HL-60 (cell line): Measurements from ENCODE around the gene MAU2.

Experiments
- GABPA ChIP-seq: IDR thresholded peaks from 2 replicates; pipeline ENCODE4 v1.6.1; 2012; ENCODE audit warnings: low read depth
- TF ChIP-seq, protein P1 (sequence below): IDR thresholded peaks from one replicate; pipeline ENCODE4 v1.5.1; 2011; ENCODE audit warnings: low read length, control low read depth, inconsistent platforms; ENCODE audit not compliant: insufficient read depth
- TF ChIP-seq, protein P2 (sequence below): IDR thresholded peaks from 2 replicates; pipeline ENCODE4 v1.6.1; 2012; ENCODE audit warnings: low read depth; ENCODE audit not compliant: insufficient replicate concordance

DNA sequence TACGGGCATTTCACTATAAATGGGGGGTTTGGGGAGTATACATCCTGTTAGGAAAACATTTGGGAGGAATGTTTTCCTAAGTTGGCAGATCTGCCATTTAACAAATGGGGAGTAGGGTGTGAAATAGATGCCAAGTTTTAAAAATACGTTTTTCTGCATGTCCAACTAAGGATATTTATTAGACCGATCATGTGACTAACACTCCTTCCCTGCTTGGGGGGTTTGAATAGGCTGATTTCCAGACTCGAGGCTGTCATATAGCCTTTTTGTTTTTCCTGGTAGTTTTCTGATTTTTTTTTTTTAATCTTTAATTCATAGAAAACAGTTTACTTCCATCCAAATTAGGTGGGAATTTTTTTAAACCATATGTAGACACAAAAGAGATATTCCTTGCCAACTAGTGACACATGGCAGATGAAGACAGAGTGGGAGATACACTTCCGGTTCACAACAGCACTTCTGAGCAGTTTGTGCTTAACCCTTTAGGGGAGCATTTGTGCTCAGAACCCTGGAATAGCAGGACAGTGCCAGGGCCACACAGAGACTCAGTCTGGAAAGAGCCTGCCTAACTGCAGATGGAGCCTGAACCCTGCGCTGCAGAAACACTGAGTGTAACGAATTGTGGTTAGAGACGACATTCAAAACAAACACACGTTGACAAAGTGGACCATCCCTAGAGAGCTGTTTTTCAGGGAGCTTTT lies 79.3 kb downstream of the MAU2 start:
- no peak for TF ChIP-seq GABPA
- TF ChIP-seq, protein P1, sequence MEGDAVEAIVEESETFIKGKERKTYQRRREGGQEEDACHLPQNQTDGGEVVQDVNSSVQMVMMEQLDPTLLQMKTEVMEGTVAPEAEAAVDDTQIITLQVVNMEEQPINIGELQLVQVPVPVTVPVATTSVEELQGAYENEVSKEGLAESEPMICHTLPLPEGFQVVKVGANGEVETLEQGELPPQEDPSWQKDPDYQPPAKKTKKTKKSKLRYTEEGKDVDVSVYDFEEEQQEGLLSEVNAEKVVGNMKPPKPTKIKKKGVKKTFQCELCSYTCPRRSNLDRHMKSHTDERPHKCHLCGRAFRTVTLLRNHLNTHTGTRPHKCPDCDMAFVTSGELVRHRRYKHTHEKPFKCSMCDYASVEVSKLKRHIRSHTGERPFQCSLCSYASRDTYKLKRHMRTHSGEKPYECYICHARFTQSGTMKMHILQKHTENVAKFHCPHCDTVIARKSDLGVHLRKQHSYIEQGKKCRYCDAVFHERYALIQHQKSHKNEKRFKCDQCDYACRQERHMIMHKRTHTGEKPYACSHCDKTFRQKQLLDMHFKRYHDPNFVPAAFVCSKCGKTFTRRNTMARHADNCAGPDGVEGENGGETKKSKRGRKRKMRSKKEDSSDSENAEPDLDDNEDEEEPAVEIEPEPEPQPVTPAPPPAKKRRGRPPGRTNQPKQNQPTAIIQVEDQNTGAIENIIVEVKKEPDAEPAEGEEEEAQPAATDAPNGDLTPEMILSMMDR: no peak
- TF ChIP-seq, protein P2, sequence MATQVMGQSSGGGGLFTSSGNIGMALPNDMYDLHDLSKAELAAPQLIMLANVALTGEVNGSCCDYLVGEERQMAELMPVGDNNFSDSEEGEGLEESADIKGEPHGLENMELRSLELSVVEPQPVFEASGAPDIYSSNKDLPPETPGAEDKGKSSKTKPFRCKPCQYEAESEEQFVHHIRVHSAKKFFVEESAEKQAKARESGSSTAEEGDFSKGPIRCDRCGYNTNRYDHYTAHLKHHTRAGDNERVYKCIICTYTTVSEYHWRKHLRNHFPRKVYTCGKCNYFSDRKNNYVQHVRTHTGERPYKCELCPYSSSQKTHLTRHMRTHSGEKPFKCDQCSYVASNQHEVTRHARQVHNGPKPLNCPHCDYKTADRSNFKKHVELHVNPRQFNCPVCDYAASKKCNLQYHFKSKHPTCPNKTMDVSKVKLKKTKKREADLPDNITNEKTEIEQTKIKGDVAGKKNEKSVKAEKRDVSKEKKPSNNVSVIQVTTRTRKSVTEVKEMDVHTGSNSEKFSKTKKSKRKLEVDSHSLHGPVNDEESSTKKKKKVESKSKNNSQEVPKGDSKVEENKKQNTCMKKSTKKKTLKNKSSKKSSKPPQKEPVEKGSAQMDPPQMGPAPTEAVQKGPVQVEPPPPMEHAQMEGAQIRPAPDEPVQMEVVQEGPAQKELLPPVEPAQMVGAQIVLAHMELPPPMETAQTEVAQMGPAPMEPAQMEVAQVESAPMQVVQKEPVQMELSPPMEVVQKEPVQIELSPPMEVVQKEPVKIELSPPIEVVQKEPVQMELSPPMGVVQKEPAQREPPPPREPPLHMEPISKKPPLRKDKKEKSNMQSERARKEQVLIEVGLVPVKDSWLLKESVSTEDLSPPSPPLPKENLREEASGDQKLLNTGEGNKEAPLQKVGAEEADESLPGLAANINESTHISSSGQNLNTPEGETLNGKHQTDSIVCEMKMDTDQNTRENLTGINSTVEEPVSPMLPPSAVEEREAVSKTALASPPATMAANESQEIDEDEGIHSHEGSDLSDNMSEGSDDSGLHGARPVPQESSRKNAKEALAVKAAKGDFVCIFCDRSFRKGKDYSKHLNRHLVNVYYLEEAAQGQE: no peak
